PC-3 (cell line): ENCODE measurements around the gene NEDD9. TPM values are rescaled to one million over a fixed set of nuclear protein-coding genes. Genes with fewer than 3 reads are reported as not detected.

Experiments
- ATAC-seq: fragments of 200-7000 bp; cut with Tn5 transposase; 2 replicates; pipeline ENCODE4 v1.9.1; 2020; ENCODE audit warnings: mild to moderate bottlenecking, moderate library complexity
- BruUV-seq: library from RNA; stranded (reverse); fragments of 400-500 nt; replicated peaks from 2 replicates; lab custom pipeline; 2021; lab: Mats Ljungman, UMichigan
- CTCF ChIA-PET: fragments of 300-600 bp; sonication (Branson Sonifier 250); formaldehyde crosslinking; loops from one replicate; lab custom pipeline; 2022; ENCODE audit warnings: antibody characterized with exemption; lab: Charles Lee
- POLR2A ChIA-PET: fragments of 300-600 bp; sonication (Branson Sonifier 250); formaldehyde crosslinking; loops from one replicate; lab custom pipeline; 2022; ENCODE audit warnings: antibody characterized with exemption; ENCODE audit not compliant: unreplicated experiment; lab: Charles Lee
- DNase-seq: peaks from one replicate; pipeline ENCODE4 v3.0.0-alpha.2; 2015
- H2AFZ ChIP-seq: fragments of 300-600 bp; sonication (generic); 2 replicates; pipeline ENCODE4 v1.6.0; 2016; ENCODE audit warnings: antibody characterized with exemption, low read length
- H3F3A ChIP-seq: fragments of 300-600 bp; sonication (generic); one replicate; pipeline ENCODE4 v1.6.0; 2017; ENCODE audit warnings: antibody characterized with exemption, low read length, control low read depth, mild to moderate bottlenecking; ENCODE audit not compliant: unreplicated experiment
- H3K27ac ChIP-seq: fragments of 300-600 bp; sonication (generic); 2 replicates; pipeline ENCODE4 v1.5.1; 2016; ENCODE audit warnings: mild to moderate bottlenecking, low read length
- H3K27me3 ChIP-seq: fragments of 300-600 bp; sonication (generic); 2 replicates; pipeline ENCODE4 v1.6.1; 2016; ENCODE audit warnings: low read length, mixed read lengths
- H3K36me3 ChIP-seq: fragments of 300-600 bp; sonication (generic); 2 replicates; pipeline ENCODE4 v1.6.1; 2016; ENCODE audit warnings: low read depth, mixed run types, low read length, mixed read lengths
- H3K4me1 ChIP-seq: fragments of 300-600 bp; sonication (generic); 2 replicates; pipeline ENCODE4 v1.5.1; 2016; ENCODE audit warnings: low read length; ENCODE audit not compliant: insufficient read depth
- H3K4me2 ChIP-seq: fragments of 300-600 bp; sonication (generic); 2 replicates; pipeline ENCODE4 v1.6.0; 2016; ENCODE audit warnings: low read length
- H3K4me3 ChIP-seq: fragments of 300-600 bp; sonication (generic); 2 replicates; pipeline ENCODE4 v1.5.1; 2016; ENCODE audit warnings: mild to moderate bottlenecking, low read length, mixed read lengths
- H3K79me2 ChIP-seq: fragments of 300-600 bp; sonication (generic); 2 replicates; pipeline ENCODE4 v1.6.1; 2017; ENCODE audit warnings: low read length, mixed read lengths
- H3K9ac ChIP-seq: fragments of 300-600 bp; sonication (generic); 2 replicates; pipeline ENCODE4 v1.6.0; 2016; ENCODE audit warnings: mild to moderate bottlenecking, low read length
- H3K9me2 ChIP-seq: fragments of 300-600 bp; sonication (generic); replicated peaks from 2 replicates; pipeline ENCODE4 v1.6.1; 2016; ENCODE audit warnings: mixed run types, low read length, mixed read lengths
- H3K9me3 ChIP-seq: fragments of 300-600 bp; sonication (generic); 2 replicates; pipeline ENCODE4 v1.6.1; 2016; ENCODE audit warnings: low read length, mixed read lengths
- H4K20me1 ChIP-seq: fragments of 300-600 bp; sonication (generic); 2 replicates; pipeline ENCODE4 v1.6.1; 2016; ENCODE audit warnings: low read length, mixed read lengths
- EZH2 ChIP-seq: fragments of 300-600 bp; sonication (generic); IDR thresholded peaks from one replicate; pipeline ENCODE4 v1.6.1; 2017; ENCODE audit warnings: antibody characterized with exemption, mild to moderate bottlenecking, low read length; ENCODE audit not compliant: unreplicated experiment
- EZH2phosphoT487 ChIP-seq: fragments of 300-600 bp; sonication (generic); IDR thresholded peaks from 2 replicates; pipeline ENCODE4 v1.6.1; 2018; ENCODE audit warnings: mild to moderate bottlenecking, antibody characterized with exemption, low read length, borderline replicate concordance
- intact Hi-C: fragments of 100-400 bp; cut with micrococcal nuclease; formaldehyde crosslinking; loops from 2 replicates; pipeline ENCODE4 v1.9.0; 2023
- total RNA-seq: library from RNA; depleted of rRNA; stranded (reverse); fragments of >200 nt; gene quantifications from 2 replicates; pipeline ENCODE4 v1.2.3, GENCODE V29; 2014
- TF ChIP-seq, protein P1 (sequence below): fragments of 300-600 bp; sonication (generic); conservative IDR thresholded peaks from 2 replicates; pipeline ENCODE4 v1.5.1; 2017; ENCODE audit warnings: antibody characterized with exemption, low read depth, mild to moderate bottlenecking, low read length

Gene NEDD9
- total RNA-seq, 1 experiment from 2014 or later = 12.1 TPM

DNA sequence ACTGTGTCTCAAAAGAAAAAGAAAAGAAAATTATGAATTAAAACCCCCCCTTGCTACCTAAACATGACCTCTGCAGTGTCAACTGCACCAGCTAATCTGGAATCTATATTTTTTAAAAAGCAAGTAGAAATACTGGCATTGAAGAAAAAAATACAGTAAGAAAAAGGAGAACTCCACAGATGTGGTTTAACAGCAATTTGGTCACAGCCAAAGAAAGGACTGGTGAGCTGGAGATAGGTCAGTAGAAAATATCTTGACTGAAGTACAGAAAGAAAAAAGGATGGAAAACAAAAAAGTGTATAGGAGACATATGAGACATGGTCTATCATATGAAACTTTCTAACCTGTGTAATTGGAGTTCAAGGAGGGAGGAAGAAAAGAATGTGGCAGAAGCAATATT is 76.9 kb downstream of the NEDD9 start:
- ChIA-PET POLR2A (no interaction called here), CTCF (no interaction called here)
- H3K36me3 ChIP-seq = 0 out of 2 replicates have a peak, but pooled peaks cover 3% of the 10 kb centered on the region
- DNase-seq (no peak), ATAC-seq (no peak)
- H3K9ac ChIP-seq = no peak overlapping the region
- peaks cover 11% of the 10 kb centered on the region for H3K4me1 ChIP-seq
- no peak overlapping the region for H3K4me3 ChIP-seq
- H3K27ac ChIP-seq = no peak overlapping the region
- H3K9me2 ChIP-seq = no peaks in the 10 kb centered on the region; the same call in 1 of the 2 replicates
- H2AFZ ChIP-seq = no peak overlapping the region
- TF ChIP-seq, protein P1, sequence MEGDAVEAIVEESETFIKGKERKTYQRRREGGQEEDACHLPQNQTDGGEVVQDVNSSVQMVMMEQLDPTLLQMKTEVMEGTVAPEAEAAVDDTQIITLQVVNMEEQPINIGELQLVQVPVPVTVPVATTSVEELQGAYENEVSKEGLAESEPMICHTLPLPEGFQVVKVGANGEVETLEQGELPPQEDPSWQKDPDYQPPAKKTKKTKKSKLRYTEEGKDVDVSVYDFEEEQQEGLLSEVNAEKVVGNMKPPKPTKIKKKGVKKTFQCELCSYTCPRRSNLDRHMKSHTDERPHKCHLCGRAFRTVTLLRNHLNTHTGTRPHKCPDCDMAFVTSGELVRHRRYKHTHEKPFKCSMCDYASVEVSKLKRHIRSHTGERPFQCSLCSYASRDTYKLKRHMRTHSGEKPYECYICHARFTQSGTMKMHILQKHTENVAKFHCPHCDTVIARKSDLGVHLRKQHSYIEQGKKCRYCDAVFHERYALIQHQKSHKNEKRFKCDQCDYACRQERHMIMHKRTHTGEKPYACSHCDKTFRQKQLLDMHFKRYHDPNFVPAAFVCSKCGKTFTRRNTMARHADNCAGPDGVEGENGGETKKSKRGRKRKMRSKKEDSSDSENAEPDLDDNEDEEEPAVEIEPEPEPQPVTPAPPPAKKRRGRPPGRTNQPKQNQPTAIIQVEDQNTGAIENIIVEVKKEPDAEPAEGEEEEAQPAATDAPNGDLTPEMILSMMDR = no peak
- no peak for TF ChIP-seq EZH2phosphoT487
- TF ChIP-seq EZH2 = no peak
- intact Hi-C loops = no loop called here
- no peaks in the 10 kb centered on the region for H3K79me2 ChIP-seq
- H3K9me3 ChIP-seq = no peaks in the 10 kb centered on the region; the same call in 1 of the 2 replicates
- no peaks in the 10 kb centered on the region for H3K27me3 ChIP-seq
- H3K4me2 ChIP-seq = no peak overlapping the region
- H3F3A ChIP-seq = no peaks in the 10 kb centered on the region
- H4K20me1 ChIP-seq = no peaks in the 10 kb centered on the region
- no TSS peak for BruUV-seq

- ChIA-PET CTCF (no interaction called here), POLR2A (no interaction called here)
- Histone ChIP-seq H3K9me3 (no peaks in the 10 kb centered on the region; the same call in 1 of the 2 replicates), H3K27me3 (no peaks in the 10 kb centered on the region), H3K79me2 (no peaks in the 10 kb centered on the region), H3K36me3 (0 out of 2 replicates have a peak, but pooled peaks cover 3% of the 10 kb centered on the region), H3K27ac (no peak overlapping the region), H3K4me3 (no peak overlapping the region), H4K20me1 (no peaks in the 10 kb centered on the region), H3K4me2 (no peak overlapping the region), H3F3A (no peaks in the 10 kb centered on the region), H2AFZ (no peak overlapping the region), H3K9ac (no peak overlapping the region), H3K9me2 (no peaks in the 10 kb centered on the region; the same call in 1 of the 2 replicates), H3K4me1 (no peaks in the 10 kb centered on the region)
- ATAC-seq (no peak), DNase-seq (no peak)
- TF ChIP-seq EZH2phosphoT487 (no peak), EZH2 (no peak)
- TF ChIP-seq, protein P1 = no peak
- no TSS peak for BruUV-seq
- intact Hi-C loops = no loop called here
Observed at GRCh38 chr6:11153447-11153846, 79.0 kb downstream of the NEDD9 start.

DNA sequence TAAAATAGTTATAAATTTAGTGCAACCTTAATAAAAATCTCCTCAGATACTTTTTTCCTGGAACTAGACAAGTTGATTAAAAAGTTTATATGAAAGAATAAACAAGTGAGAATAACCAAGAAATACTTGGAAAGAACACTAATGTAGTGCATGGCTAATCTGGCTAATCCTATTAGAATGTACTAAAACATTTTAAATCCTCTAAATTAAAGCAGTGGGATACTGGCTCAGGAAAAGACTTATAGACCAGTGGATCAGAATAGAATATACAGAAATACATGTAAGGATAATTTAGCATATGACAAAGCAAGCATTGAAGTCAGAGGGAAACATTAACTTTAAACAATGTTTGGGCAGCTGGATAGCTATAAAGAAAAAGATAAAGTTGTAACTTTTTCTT is 79.9 kb downstream of the NEDD9 start:
- no peaks in the 10 kb centered on the region; the same call in 1 of the 2 replicates for H3K9me2 ChIP-seq
- no peak overlapping the region for H3K9ac ChIP-seq
- no peaks in the 10 kb centered on the region for H3K79me2 ChIP-seq
- DNase-seq (no peak), ATAC-seq (no peak)
- H4K20me1 ChIP-seq = no peaks in the 10 kb centered on the region
- H3K27me3 ChIP-seq = no peaks in the 10 kb centered on the region
- H3K4me2 ChIP-seq = no peak overlapping the region
- no TSS peak for BruUV-seq
- no peak overlapping the region for H3K4me3 ChIP-seq
- H3F3A ChIP-seq = no peaks in the 10 kb centered on the region
- no peaks in the 10 kb centered on the region; the same call in 1 of the 2 replicates for H3K9me3 ChIP-seq
- H3K36me3 ChIP-seq = 0 out of 2 replicates have a peak, but pooled peaks cover 3% of the 10 kb centered on the region
- intact Hi-C loops = no loop called here
- CTCF ChIA-PET = no interaction called here
- no peak for TF ChIP-seq EZH2phosphoT487
- TF ChIP-seq, protein P1 = no peak
- no peak for TF ChIP-seq EZH2
- no peaks in the 10 kb centered on the region for H3K4me1 ChIP-seq
- no peak overlapping the region for H2AFZ ChIP-seq
- POLR2A ChIA-PET = no interaction called here
- no peak overlapping the region for H3K27ac ChIP-seq
